Measurements from ENCODE around the gene LDAH. TPM values are rescaled to one million over a fixed set of nuclear protein-coding genes. Genes with fewer than 3 reads are reported as not detected.

LDAH gene
- polyA plus RNA-seq, 2 of the 4 experiments (the other 2 are of a cell fraction), result 29.6 to 42.4 TPM

- TF ChIP-seq NFE2L2 (conservative IDR thresholded peaks at IDR 0.05; ENCODE audit: low read length) (no peak), RCOR1 (IDR thresholded peaks at IDR 0.05; ENCODE audit: low read depth, low read length) (no peak), RARB (CRISPR knock-in tag; IDR thresholded peaks at IDR 0.05) (no peak), ZNF302 (CRISPR knock-in tag; IDR thresholded peaks at IDR 0.05) (no peak), ZC3H11A (IDR thresholded peaks at IDR 0.05) (no peak), NPAS2 (CRISPR knock-in tag; IDR thresholded peaks at IDR 0.05; ENCODE audit: borderline replicate concordance) (no peak), RFX5 (IDR thresholded peaks at IDR 0.05) (no peak), TP53 (CRISPR knock-in tag; IDR thresholded peaks at IDR 0.05) (no peak), MYC (IDR thresholded peaks at IDR 0.05; ENCODE audit: borderline replicate concordance, low read length) (no peak), SMC3 (IDR thresholded peaks at IDR 0.05) (no peak), JUNB (IDR thresholded peaks at IDR 0.05) (no peak), CBX2 (IDR thresholded peaks at IDR 0.05; ENCODE audit: borderline replicate concordance, low read depth) (no peak), MAX (IDR thresholded peaks at IDR 0.05) (no peak), PHF8 (IDR thresholded peaks at IDR 0.05; ENCODE audit: borderline replicate concordance, low read depth) (no peak), EHF (CRISPR knock-in tag; IDR thresholded peaks at IDR 0.05) (no peak)
- Histone ChIP-seq H3K9me3 (no peaks in the 10 kb centered on the region), H3K4me2 (no peak overlapping the region), H3K4me3 (no peak overlapping the region), H3K27ac (no peak overlapping the region), H3K4me1 (peaks cover 5% of the 10 kb centered on the region; the same call in 1 of the 3 replicates)
- WGBS (ENCODE audit: missing lambda C conversion rate), result 95% methylated on average over 12 of the region's 15 CpGs
- CTCF ChIA-PET, result interaction anchor here (0.5 to 1.3 kb wide), 3 partner anchors 14 to 1779 kb away, joined by 3 to 7 read pairs (median 4); no protein-coding TSS in a partner anchor
- FAIRE-seq, result no peak
- DNase-seq (ENCODE audit: low read depth in 1 of 2, low spot score in 1 of 2), result no peak
- ATAC-seq, result no peak; a peak in 1 of 6 replicates
- POLR2A ChIA-PET, result no interaction called here
These were observed 55.9 kb downstream of the LDAH start for GRCh38 chr2:20766798-20767644.

- no peak for FAIRE-seq
- ChIA-PET POLR2A (no interaction called here), CTCF (interaction anchor here (1.2 kb wide), 1 partner anchor 197 kb away, joined by 3 read pairs; no protein-coding TSS in a partner anchor)
- TF ChIP-seq NPAS2 (CRISPR knock-in tag; IDR thresholded peaks at IDR 0.05; ENCODE audit: borderline replicate concordance), result no peak
- no peak for TF ChIP-seq POLR2AphosphoS2 (conservative IDR thresholded peaks at IDR 0.05; ENCODE audit: low read length)
- TF ChIP-seq CTCF (IDR thresholded peaks at IDR 0.05), result no peak
- no peak for TF ChIP-seq JUNB (IDR thresholded peaks at IDR 0.05)
- TF ChIP-seq SREBF2 (IDR thresholded peaks at IDR 0.05), result no peak
- no peak for TF ChIP-seq RNF2 (IDR thresholded peaks at IDR 0.05; ENCODE audit: borderline replicate concordance, low read depth)
- TF ChIP-seq ZNF302 (CRISPR knock-in tag; IDR thresholded peaks at IDR 0.05), result no peak
- TF ChIP-seq KDM1A (IDR thresholded peaks at IDR 0.05; ENCODE audit: low read depth), result no peak
- TF ChIP-seq HES2 (IDR thresholded peaks at IDR 0.05), result no peak
- TF ChIP-seq HOXA7 (CRISPR knock-in tag; IDR thresholded peaks at IDR 0.05), result no peak
- TF ChIP-seq PHF8 (IDR thresholded peaks at IDR 0.05; ENCODE audit: borderline replicate concordance, low read depth), result no peak
- no peak for TF ChIP-seq MYC (IDR thresholded peaks at IDR 0.05; ENCODE audit: borderline replicate concordance, low read length)
- no peak for TF ChIP-seq EHF (CRISPR knock-in tag; IDR thresholded peaks at IDR 0.05)
- no peak for TF ChIP-seq MAX (IDR thresholded peaks at IDR 0.05)
- TF ChIP-seq CHD2 (IDR thresholded peaks at IDR 0.05; ENCODE audit: low read length, partially characterized antibody), result no peak
- no peak for TF ChIP-seq EHMT2 (IDR thresholded peaks at IDR 0.05; ENCODE audit: low read depth)
- no peak for TF ChIP-seq RAD21 (conservative IDR thresholded peaks at IDR 0.05 in 1 of 2, IDR thresholded peaks at IDR 0.05 in 1 of 2)
- no peak for TF ChIP-seq POLR2A (IDR thresholded peaks at IDR 0.05; ENCODE audit: low read length)
- no peak for TF ChIP-seq HEYL (CRISPR knock-in tag; IDR thresholded peaks at IDR 0.05)
- no peak for TF ChIP-seq FOXS1 (CRISPR knock-in tag; IDR thresholded peaks at IDR 0.05)
- H3K4me3 ChIP-seq, result no peak overlapping the region
- peaks cover 5% of the 10 kb centered on the region; the same call in 1 of the 3 replicates for H3K4me1 ChIP-seq
- no peaks in the 10 kb centered on the region for H3K9me3 ChIP-seq
- H3K4me2 ChIP-seq, result no peak overlapping the region
- H3K27ac ChIP-seq, result no peak overlapping the region
- ATAC-seq, result no peak
- 90% methylated on average over 1 of the region's 1 CpG for WGBS (ENCODE audit: missing lambda C conversion rate)
- no peak for DNase-seq (ENCODE audit: low read depth in 1 of 2, low spot score in 1 of 2)
These were observed 56.7 kb downstream of the LDAH start for GRCh38 chr2:20766213-20766612.

Measured in A549 (cell line).